Activated T-cell treated with anti-CD3 and anti-CD28 coated beads, Interleukin-2, amount 50 U/mL, for 1 hour (primary cell): ENCODE measurements around the gene ST14.
A peak's percentile ranks its signal among the peaks of the same experiment; 100 is the strongest.

ENCODE experiments used
- DNase-seq: peaks from one replicate; pipeline ENCODE4 v3.0.0-alpha.2; 2020

ST14 gene

GRCh38 chr11:130159657-130160497 is at the start of gene ST14:
TSS of gene ST14 (plus strand) at chr11:130159782. CDS start at chr11:130159980, 198 bp downstream.
- no peak for DNase-seq

- no peak for DNase-seq
Measured at GRCh38 chr11:130110339-130111108, 49.1 kb upstream of the ST14 start.

DNA sequence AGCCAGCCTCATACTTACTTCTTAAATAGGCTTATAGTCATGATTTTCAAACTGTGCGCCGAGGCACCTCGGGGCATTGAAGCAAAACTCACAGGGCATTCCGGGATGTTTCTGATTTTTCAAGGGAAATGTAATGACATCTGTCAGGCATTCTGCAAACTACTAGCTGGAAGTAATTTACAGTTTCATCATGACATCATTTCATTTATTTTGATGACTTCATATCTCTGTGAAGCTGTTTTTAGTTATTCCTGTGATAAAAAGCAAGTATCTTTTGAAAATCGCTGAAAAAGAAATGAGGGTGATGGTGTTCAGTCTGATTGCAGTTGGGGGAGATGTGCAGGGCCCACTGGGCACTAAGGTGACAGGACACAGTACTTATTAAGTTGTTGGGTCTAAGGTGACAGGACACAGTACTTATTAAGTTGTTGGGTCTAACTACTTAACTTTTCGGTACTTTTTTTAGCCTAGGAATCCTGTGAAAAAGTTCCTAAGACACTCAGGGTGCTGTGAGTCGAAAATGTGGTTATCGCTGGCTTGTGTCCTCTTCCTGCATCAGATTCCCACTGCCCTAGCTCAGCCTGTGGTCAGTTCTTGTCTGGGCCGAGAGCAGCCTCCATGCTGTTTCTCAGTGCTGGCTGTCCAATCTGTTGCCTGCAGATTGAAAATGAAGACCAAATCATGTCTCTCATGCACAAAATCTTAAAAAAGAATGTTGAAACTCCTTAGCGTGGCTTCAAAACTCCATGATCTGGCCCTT is 47.3 kb upstream of the ST14 start:
- DNase-seq = no peak

GRCh38 chr11:130114281-130114680 is 45.3 kb upstream of the ST14 start:
- DNase-seq = no peak

DNA sequence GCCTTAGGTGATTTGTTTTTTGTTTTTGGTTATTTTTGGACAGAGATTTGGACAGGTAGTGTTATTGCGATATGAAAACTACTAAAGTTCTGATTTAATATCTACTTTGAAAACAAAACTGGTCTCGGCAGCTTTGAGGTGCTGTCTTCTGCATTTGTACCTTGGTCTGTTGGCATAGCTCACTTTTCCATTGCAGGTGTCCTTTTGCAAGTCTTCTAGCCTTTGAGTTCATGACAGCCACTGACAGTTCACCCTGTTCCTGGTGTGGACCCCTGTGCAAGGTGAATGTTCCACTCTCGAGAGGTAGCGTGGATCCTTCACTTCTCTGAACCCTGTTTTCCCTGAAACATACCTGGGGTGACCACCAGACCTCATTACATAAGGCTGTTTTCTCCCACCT is 44.9 kb upstream of the ST14 start:
- no peak for DNase-seq

- DNase-seq = no peak
Measured at GRCh38 chr11:130115218-130115617, 44.4 kb upstream of the ST14 start.

DNA sequence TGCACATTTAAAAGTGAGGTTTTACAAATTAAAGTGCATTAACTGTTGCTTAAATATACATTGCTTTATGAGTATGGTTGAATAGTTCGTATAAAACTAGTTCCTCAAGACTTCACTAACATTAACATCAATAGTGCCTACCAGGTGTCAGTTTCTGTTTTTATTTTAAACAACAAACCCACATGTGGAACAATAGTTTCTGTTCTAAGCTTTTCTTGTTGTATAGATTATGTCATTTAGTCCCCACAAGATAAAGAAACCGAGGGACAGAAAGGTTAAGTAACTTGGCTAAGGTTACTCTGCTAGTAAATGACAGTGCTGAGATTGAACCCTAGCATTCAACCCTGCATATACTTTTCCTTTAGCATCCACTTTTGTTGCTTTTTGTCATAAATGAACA is 41.4 kb upstream of the ST14 start:
- DNase-seq = no peak

DNA sequence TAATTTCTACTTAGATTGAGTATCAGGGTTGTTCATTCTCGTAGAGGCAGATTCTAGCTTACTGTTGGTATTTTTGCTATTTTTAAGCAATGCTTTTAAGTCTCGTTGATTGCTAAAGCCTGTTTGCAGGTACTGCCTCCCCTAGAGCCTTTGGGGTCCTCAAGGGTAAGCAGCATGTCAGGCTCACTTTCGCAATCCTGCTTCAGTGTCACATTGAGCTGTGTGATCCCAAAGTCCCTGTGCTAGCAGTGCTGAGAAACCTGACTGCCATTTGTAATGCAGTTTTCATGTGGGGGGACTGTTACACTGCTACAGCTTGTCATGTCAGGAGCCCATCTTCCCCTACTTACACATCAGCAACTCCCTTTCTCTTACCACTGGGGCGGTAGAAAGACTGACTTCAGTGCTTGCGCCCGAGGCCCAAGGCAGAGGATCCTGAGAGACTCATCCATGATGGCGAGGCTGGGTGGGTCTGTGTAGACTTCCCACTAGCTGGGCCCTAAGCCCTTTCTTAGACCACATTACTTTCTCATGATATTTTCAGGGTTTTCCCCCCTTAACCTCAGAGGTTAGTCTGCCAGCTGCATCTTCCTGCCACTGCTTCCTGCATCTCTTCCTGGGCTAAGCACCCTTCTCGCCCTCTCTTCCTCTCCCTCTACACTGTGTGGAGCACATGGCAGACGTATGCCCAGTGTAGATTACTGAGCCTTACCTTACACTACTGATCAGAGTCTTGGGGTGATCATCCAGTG is 40.8 kb upstream of the ST14 start:
- peak; percentile 24 for DNase-seq

- no peak for DNase-seq
Measured at GRCh38 chr11:130120045-130120444, 39.5 kb upstream of the ST14 start.

- no peak for DNase-seq
Measured at GRCh38 chr11:130121445-130121978, 38.1 kb upstream of the ST14 start.

DNA sequence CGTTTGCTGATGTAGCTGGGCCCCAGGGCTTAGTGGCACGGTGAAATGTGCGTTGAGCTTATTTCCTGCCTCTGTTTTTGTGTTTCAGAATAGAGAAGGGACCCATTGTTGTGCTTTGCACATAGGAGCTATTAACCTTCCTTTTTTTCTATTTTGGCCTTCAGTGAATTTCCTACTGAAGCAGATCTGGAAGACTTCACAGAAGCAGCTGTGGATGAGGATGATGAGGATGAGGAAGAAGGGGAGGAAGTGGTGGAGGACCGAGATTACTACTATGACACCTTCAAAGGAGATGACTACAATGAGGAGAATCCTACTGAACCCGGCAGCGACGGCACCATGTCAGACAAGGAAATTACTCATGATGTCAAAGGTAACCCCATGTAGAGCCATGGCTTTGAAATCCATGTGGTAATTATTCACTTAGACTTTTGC is 37.4 kb upstream of the ST14 start:
- no peak for DNase-seq

- no peak for DNase-seq
Measured at GRCh38 chr11:130123414-130124040, 36.1 kb upstream of the ST14 start.

- DNase-seq = no peak
Measured at GRCh38 chr11:130124096-130124495, 35.5 kb upstream of the ST14 start.

GRCh38 chr11:130125638-130126037 is 33.9 kb upstream of the ST14 start:
- DNase-seq = no peak

DNA sequence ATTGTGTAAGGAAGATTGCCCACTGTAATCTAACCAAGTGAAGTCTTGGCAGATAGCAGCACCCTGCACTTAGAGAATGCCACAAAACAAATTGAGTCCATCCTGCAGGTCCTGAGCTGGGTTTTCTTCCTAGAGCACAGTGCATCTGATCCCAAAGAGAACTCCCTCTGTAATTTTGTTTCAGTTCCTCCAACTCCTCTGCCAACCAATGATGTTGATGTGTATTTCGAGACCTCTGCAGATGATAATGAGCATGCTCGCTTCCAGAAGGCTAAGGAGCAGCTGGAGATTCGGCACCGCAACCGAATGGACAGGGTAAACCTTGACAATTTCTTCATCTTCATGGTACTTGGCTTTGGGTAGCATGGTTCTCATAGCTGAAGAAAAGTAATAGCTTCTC is 33.1 kb upstream of the ST14 start:
- DNase-seq = no peak

GRCh38 chr11:130127509-130127908 is 32.1 kb upstream of the ST14 start:
- no peak for DNase-seq

GRCh38 chr11:130128626-130129025 is 31.0 kb upstream of the ST14 start:
- DNase-seq = no peak

- no peak for DNase-seq
Measured at GRCh38 chr11:130129922-130130321, 29.7 kb upstream of the ST14 start.

GRCh38 chr11:130131961-130132850 is 27.4 kb upstream of the ST14 start:
- peak; percentile 28 for DNase-seq

DNA sequence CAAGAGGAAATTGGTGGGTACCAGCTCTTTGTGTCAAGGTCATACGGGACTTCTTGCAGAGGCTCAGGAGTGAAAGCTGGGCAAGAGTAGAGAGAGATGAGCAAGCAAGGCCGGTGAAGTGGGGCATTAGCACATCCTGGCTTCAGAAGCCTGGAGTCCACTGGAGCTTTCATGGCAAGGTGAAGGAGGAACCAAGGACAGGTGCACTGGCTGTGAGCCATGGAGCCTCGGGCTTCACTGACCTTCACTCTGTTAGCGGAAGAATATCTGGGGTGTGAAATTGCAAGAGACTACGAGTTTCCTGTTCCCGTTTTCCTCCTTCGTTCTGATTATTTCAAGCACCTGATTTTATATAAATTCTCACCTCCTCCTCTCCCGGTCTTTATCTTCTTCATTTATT is 25.9 kb upstream of the ST14 start:
- DNase-seq = no peak

- no peak for DNase-seq
Measured at GRCh38 chr11:130136107-130136506, 23.5 kb upstream of the ST14 start.
